Esophagus squamous epithelium (tissue), 5 donors: ENCODE measurements around the gene FNDC5. TPM values are rescaled to one million over a fixed set of nuclear protein-coding genes. Genes with fewer than 3 reads are reported as not detected.

Experiments used
- DNase-seq: peaks from one replicate; lab custom pipeline; 2025; lab: John Stamatoyannopoulos, UW
- H3K27ac ChIP-seq, 4 donors: fragments of 200-600 bp; sonication (generic); one replicate each; pipeline ENCODE4 v1.5.1; 2016 to 2019; ENCODE audit warnings: mild to moderate bottlenecking in 1 of 4
- H3K27me3 ChIP-seq, 4 donors: fragments of 200-600 bp; sonication (generic); 1 replicate in 3 of 4; 2 replicates in 1 of 4; pipeline versions ENCODE4 v1.5.1 to v1.6.0; 2017 to 2021; ENCODE audit warnings: antibody characterized with exemption in 1 of 4
- H3K36me3 ChIP-seq, 3 donors: fragments of 200-600 bp; sonication (generic); one replicate each; pipeline ENCODE4 v1.5.1; 2016 to 2019
- H3K4me1 ChIP-seq, 3 donors: fragments of 200-600 bp; sonication (generic); one replicate each; pipeline ENCODE4 v1.5.1; 2017 to 2019
- H3K4me3 ChIP-seq, 4 donors: fragments of 200-600 bp; sonication (generic); 1 replicate in 3 of 4; 2 replicates in 1 of 4; pipeline ENCODE4 v1.5.1; 2016 to 2019; ENCODE audit warnings: mild to moderate bottlenecking in 2 of 4, moderate library complexity in 1 of 4
- H3K9me3 ChIP-seq, 3 donors: fragments of 200-600 bp; sonication (generic); one replicate each; pipeline ENCODE4 v1.5.1; 2016 to 2019
- POLR2A ChIP-seq, 4 donors: fragments of 450-650 bp; IDR thresholded peaks; one replicate each; pipeline ENCODE4 v1.6.1; 2017; ENCODE audit warnings: antibody characterized with exemption in 4 of 4, mild to moderate bottlenecking in 4 of 4, moderate library complexity in 3 of 4
- WGBS, 2 donors: methylation state at CpG; one replicate each; pipeline ENCODE4 v1.1.5; 2018; 5-methylcytosine and 5-hydroxymethylcytosine counted together
- intact Hi-C: fragments of 100-400 bp; cut with DNase I; formaldehyde crosslinking; loops from one replicate; pipeline ENCODE4 v1.15.0; 2022
- total RNA-seq, 4 donors: library from RNA; depleted of rRNA; stranded (reverse); fragments of >200 nt; gene quantifications; one replicate each; pipeline ENCODE4 v1.1.0, GENCODE V29; 2016
- TF ChIP-seq, protein P1 (sequence below), 6 experiments: fragments of 450-650 bp in 4 of 6; fragments of 200-600 bp in 2 of 6; sonication (generic) in 2 of 6; IDR thresholded peaks; one replicate each; pipeline ENCODE4 v1.5.1; 2016 to 2019; ENCODE audit warnings: antibody characterized with exemption in 6 of 6, mild to moderate bottlenecking in 4 of 6, moderate library complexity in 4 of 6
- donor health status: DM: yes; HTN: yes; CAD: no.

The FNDC5 gene
- total RNA-seq, 4 donors from 2014 or later, result 0.44 to 0.76 TPM; not detected in 2

DNA sequence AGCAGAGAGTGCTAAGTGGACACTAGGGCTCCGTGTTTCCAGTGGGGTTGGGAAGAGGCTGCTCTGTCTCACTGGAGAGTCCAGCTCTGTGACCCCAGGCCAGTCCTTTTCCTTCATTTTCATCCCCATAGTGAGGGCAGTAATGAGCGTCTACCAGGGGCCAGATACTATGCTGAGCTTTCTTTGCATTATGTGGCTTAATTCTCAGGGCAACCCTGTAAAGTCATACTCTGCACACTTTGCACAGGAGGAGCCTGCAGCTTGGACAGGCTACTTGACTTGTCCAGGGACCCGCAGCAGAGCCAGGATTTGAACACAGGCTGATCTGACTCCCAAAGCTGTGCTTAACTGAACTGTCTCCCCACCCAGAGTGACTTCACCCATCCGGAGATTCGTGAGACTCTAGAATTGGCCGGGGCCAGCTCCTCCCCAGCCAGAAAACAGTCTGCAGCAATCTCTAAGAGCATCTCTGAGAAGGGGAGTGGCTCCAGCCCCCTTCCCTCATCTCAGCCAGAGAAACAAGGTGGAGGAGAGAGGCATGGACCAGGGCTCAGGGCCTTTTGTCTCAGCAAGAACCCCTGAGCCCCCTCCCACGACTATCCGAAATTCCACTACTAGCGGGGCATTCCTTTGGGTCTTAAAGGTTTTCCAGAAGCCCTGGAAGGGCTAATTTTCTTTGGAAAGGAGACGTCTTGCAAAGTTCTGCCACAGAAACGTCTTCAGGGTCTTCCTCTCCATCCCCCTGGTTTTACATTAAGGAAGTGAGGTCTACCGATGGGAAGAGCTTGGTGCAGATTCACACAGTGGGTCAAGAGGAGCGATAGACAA lies 866 bp upstream of the FNDC5 start:
- Histone ChIP-seq H3K36me3 (peaks cover 0 to 6% (median 0%) of the 10 kb centered on the region in 3 donors), H3K27me3 (peaks cover 0 to 58% (median 4%) of the 10 kb centered on the region in 4 donors), H3K27ac (no peak overlapping the region), H3K4me1 (peaks cover 10 to 31% (median 13%) of the 10 kb centered on the region in 3 donors), H3K9me3 (no peaks in the 10 kb centered on the region), H3K4me3 (peak overlapping the region in 3 of 4 donors; percentile 33 to 69 (median 47))
- intact Hi-C loops, result loop anchor here (10.0 kb wide), 1 partner anchor 157 kb away; no protein-coding TSS in a partner anchor
- TF ChIP-seq, protein P1, sequence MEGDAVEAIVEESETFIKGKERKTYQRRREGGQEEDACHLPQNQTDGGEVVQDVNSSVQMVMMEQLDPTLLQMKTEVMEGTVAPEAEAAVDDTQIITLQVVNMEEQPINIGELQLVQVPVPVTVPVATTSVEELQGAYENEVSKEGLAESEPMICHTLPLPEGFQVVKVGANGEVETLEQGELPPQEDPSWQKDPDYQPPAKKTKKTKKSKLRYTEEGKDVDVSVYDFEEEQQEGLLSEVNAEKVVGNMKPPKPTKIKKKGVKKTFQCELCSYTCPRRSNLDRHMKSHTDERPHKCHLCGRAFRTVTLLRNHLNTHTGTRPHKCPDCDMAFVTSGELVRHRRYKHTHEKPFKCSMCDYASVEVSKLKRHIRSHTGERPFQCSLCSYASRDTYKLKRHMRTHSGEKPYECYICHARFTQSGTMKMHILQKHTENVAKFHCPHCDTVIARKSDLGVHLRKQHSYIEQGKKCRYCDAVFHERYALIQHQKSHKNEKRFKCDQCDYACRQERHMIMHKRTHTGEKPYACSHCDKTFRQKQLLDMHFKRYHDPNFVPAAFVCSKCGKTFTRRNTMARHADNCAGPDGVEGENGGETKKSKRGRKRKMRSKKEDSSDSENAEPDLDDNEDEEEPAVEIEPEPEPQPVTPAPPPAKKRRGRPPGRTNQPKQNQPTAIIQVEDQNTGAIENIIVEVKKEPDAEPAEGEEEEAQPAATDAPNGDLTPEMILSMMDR (IDR thresholded peaks at IDR 0.05), result no peak
- TF ChIP-seq POLR2A (IDR thresholded peaks at IDR 0.05), result no peak
- WGBS, 2 donors, result 38 to 52% methylated on average over 5 to 6 of the region's 13 CpGs
- DNase-seq, result no peak

DNA sequence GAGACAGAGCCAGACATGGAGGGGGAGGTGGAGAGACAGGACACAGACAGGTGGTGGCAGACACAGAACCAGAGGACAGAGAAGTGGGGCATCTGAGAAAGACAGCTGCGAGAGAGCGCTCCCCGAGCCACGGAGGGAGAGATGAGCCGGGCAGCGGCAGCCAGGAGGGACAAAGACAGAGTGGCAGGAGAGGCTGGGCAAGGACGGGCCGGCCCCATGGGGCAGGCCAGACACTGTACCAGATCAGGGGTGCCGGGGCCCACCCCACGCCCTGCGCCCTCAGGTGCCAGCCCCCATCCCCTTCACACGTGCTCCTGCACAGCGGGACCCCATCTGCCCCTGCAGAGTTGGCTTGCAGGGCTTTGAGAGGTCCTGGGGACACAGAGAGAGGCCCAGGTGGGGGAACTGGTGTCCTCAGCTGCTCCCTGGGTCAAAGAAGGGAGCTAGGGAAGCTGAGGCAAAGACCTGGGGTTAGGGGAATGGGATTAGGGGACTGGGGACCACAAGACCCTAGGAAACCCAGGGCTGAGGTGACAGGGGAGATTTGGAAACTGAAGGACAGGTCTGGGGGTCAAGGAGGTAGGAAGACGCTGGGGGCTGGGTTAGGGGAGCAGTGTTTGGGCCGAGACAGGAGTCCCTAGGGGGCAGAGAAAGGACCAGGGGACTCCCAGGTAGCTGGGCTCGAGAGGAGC lies 643 bp downstream of the FNDC5 start:
- no peak overlapping the region for H3K27ac ChIP-seq
- no peak for DNase-seq
- WGBS, 2 donors, result 65 to 68% methylated on average over 12 to 13 of the region's 16 CpGs
- H3K4me3 ChIP-seq, result peak overlapping the region in 2 of 4 donors; percentile 47 to 69
- H3K9me3 ChIP-seq, result no peaks in the 10 kb centered on the region
- peaks cover 10 to 34% (median 16%) of the 10 kb centered on the region in 3 donors for H3K4me1 ChIP-seq
- H3K36me3 ChIP-seq, result peaks cover 0 to 6% (median 0%) of the 10 kb centered on the region in 3 donors
- intact Hi-C loops, result loop anchor here (10.0 kb wide), 1 partner anchor 155 kb away; no protein-coding TSS in a partner anchor
- H3K27me3 ChIP-seq, result peaks cover 0 to 46% (median 4%) of the 10 kb centered on the region in 4 donors
- TF ChIP-seq POLR2A (IDR thresholded peaks at IDR 0.05), result no peak
- TF ChIP-seq, protein P1 (IDR thresholded peaks at IDR 0.05), result no peak

DNA sequence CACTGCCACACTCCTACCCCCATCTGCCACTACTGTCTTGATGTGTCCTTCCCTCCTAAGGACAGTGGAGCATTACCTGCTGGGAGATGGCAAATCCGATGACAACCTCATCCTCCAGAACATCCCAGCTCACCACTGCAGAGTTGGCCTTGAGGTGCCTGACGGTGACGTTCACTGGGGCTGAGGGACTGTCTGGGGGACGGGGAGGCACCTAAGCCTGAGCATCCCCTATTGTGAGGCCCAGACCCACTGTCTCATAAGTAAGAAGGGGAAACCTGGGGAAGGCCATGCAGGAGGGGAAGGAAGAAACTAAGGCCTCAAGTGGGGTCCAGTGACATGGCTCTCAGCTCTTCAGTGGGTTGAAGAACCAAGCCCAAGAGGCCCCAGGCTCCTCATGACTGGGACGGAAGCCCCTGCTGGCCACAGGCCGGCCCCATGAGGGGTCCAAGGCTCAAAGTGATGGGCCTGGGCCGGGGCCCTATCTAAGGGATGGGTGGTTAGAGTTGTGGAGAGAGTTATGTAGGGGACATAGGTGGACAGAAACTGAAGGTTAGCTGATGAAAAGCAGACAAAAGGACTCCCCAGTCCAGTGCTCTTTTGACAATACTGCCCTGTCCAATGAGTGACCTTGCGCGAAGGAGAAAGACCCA lies 1.8 kb downstream of the FNDC5 start:
- TF ChIP-seq, protein P1 (IDR thresholded peaks at IDR 0.05), result no peak
- no peak for TF ChIP-seq POLR2A (IDR thresholded peaks at IDR 0.05)
- H3K4me1 ChIP-seq, result peaks cover 10 to 35% (median 16%) of the 10 kb centered on the region in 3 donors
- H3K27ac ChIP-seq, result no peak overlapping the region
- peaks cover 0 to 18% (median 0%) of the 10 kb centered on the region in 3 donors for H3K36me3 ChIP-seq
- H3K27me3 ChIP-seq, result peaks cover 0 to 42% (median 4%) of the 10 kb centered on the region in 4 donors
- intact Hi-C loops, result no loop called here
- 90 to 96% methylated on average over 8 to 9 of the region's 9 CpGs for WGBS, 2 donors
- no peak for DNase-seq
- no peaks in the 10 kb centered on the region for H3K9me3 ChIP-seq
- no peak overlapping the region for H3K4me3 ChIP-seq

DNA sequence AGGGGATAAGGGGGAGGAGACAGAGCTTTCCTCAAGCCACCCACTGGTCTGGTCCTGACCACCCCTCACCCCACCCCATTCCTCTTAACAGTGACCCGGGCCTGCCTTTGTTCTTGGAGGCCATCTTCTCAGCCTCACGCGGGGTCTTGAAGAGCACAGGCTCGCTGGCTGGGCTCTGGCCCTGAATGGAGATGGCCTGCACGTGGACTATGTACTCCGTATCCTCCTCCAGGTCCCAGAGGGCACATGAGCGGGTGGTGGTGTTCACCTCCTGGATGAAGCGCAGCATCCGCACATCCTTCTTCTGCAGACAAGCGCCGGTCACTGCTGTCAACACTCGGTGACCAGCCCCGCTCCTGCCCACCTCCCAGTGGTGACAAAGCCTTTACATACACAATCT lies 2.6 kb downstream of the FNDC5 start:
- intact Hi-C loops, result no loop called here
- TF ChIP-seq, protein P1 (IDR thresholded peaks at IDR 0.05), result no peak
- no peak for TF ChIP-seq POLR2A (IDR thresholded peaks at IDR 0.05)
- Histone ChIP-seq H3K36me3 (peaks cover 0 to 26% (median 0%) of the 10 kb centered on the region in 3 donors), H3K27me3 (peaks cover 0 to 38% (median 4%) of the 10 kb centered on the region in 4 donors), H3K4me1 (peaks cover 10 to 35% (median 16%) of the 10 kb centered on the region in 3 donors), H3K9me3 (no peaks in the 10 kb centered on the region), H3K27ac (no peak overlapping the region), H3K4me3 (no peak overlapping the region)
- no peak for DNase-seq
- 97 to 98% methylated on average over 8 to 10 of the region's 13 CpGs for whole genome bisulfite sequencing, 2 donors
